Mucosa of descending colon (tissue), 3 donors: ENCODE data around the gene ULK1. TPM values are rescaled to one million over a fixed set of nuclear protein-coding genes. Genes with fewer than 3 reads are reported as not detected.

Source experiments
- ATAC-seq: fragments of 200-7000 bp; cut with Tn5 transposase; one replicate; pipeline ENCODE4 v1.9.1; 2020; ENCODE audit warnings: mild to moderate bottlenecking, moderate library complexity
- DNase-seq, 3 donors: peaks; one replicate each; pipeline ENCODE4 v3.0.0-alpha.2; 2020
- H3K36me3 ChIP-seq: fragments of 200-600 bp; one replicate; pipeline ENCODE4 v1.8.0; 2021; ENCODE audit warnings: low read depth, mild to moderate bottlenecking
- H3K4me1 ChIP-seq: fragments of 200-600 bp; one replicate; pipeline ENCODE4 v1.8.0; 2021; ENCODE audit warnings: low read depth, mild to moderate bottlenecking
- H3K4me3 ChIP-seq: fragments of 200-600 bp; one replicate; pipeline ENCODE4 v1.8.0; 2021; ENCODE audit warnings: mild to moderate bottlenecking
- H3K9me3 ChIP-seq: fragments of 200-600 bp; one replicate; pipeline ENCODE4 v1.8.0; 2021; ENCODE audit warnings: mild to moderate bottlenecking
- CTCF ChIP-seq: fragments of 200-600 bp; IDR thresholded peaks from one replicate; pipeline ENCODE4 v1.8.0; 2022; ENCODE audit warnings: antibody characterized with exemption, mild to moderate bottlenecking
- intact Hi-C, 2 donors: fragments of 100-400 bp; cut with DNase I in 1 of 2; cut with micrococcal nuclease in 1 of 2; formaldehyde crosslinking; loops; one replicate each; pipeline versions ENCODE4 v1.11.0 to v1.11.1; 2022; cut with DNase I, micrococcal nuclease
- total RNA-seq, 3 donors: library from RNA; stranded (reverse); fragmentation: NEBNext Ultra II Directional in 2 of 3; extraction: Animal tissue kit (Norgen Biotek cat#: 25700) in 2 of 3; gene quantifications; one replicate each; pipeline versions ENCODE4 v1.2.1 to v1.2.4, GENCODE V29; 2021 to 2023
- donor health status: DM: no; HTN: no; CAD: no; lungs with moderate emphysema.
- donor health status: DM: no; HTN: no; CAD: no.
- donor health status: DM: no; HTN: yes; CAD: no.

ULK1 gene
- total RNA-seq, 3 donors from 2014 or later: 20.0 to 60.4 (median 28.3) TPM

- no peak overlapping the region for H3K4me3 ChIP-seq
- no peaks in the 10 kb centered on the region for H3K4me1 ChIP-seq
- TF ChIP-seq CTCF: no peak
- DNase-seq (no peak), ATAC-seq (no peak)
- no peaks in the 10 kb centered on the region for H3K9me3 ChIP-seq
- peaks cover 9% of the 10 kb centered on the region for H3K36me3 ChIP-seq
- intact Hi-C loops: no loop called here
Observed at GRCh38 chr12:131911851-131912477, 17.5 kb downstream of the ULK1 start.

GRCh38 chr12:131912518-131913274, 18.3 kb downstream of the ULK1 start:
- DNase-seq (no peak), ATAC-seq (no peak)
- Histone ChIP-seq H3K4me3 (no peak overlapping the region), H3K36me3 (peaks cover 9% of the 10 kb centered on the region), H3K9me3 (no peaks in the 10 kb centered on the region), H3K4me1 (no peaks in the 10 kb centered on the region)
- TF ChIP-seq CTCF: no peak
- intact Hi-C loops: no loop called here

- TF ChIP-seq CTCF: no peak
- no peak overlapping the region for H3K4me3 ChIP-seq
- intact Hi-C loops: no loop called here
- DNase-seq: no peak
- H3K36me3 ChIP-seq: peaks cover 6% of the 10 kb centered on the region
- no peaks in the 10 kb centered on the region for H3K4me1 ChIP-seq
- no peaks in the 10 kb centered on the region for H3K9me3 ChIP-seq
- ATAC-seq: no peak
Observed at GRCh38 chr12:131913666-131914065, 19.2 kb downstream of the ULK1 start.

- no peak for DNase-seq
- H3K4me1 ChIP-seq: no peaks in the 10 kb centered on the region
- H3K36me3 ChIP-seq: peaks cover under 1% of the 10 kb centered on the region
- TF ChIP-seq CTCF: no peak
- no peak overlapping the region for H3K4me3 ChIP-seq
- H3K9me3 ChIP-seq: no peaks in the 10 kb centered on the region
- no peak for ATAC-seq
- intact Hi-C loops: no loop called here
Observed at GRCh38 chr12:131914179-131914702, 19.8 kb downstream of the ULK1 start.

GRCh38 chr12:131915000-131915689, 20.7 kb downstream of the ULK1 start:
- no peaks in the 10 kb centered on the region for H3K4me1 ChIP-seq
- no peak for DNase-seq
- H3K4me3 ChIP-seq: no peak overlapping the region
- no peak for TF ChIP-seq CTCF
- no peaks in the 10 kb centered on the region for H3K36me3 ChIP-seq
- no peaks in the 10 kb centered on the region for H3K9me3 ChIP-seq
- intact Hi-C loops: no loop called here
- no peak for ATAC-seq
